ENCODE results near the gene BCAP31.
"Not testable (repeated sequence)": the region's sequence is repeated elsewhere in the genome, so short reads cannot be mapped to it uniquely, and the experiment has no call there.

BCAP31 gene

GRCh38 chrX:153762626-153763173 lies 38.5 kb upstream of the BCAP31 start:
- no peak for DNase-seq (ENCODE audit: low spot score)

- no peak for DNase-seq (ENCODE audit: low spot score)
Observed at GRCh38 chrX:153761863-153762262, 37.7 kb upstream of the BCAP31 start.

- DNase-seq (ENCODE audit: low spot score) = no peak
Observed at GRCh38 chrX:153755136-153755535, 30.9 kb upstream of the BCAP31 start.

- no peak for DNase-seq (ENCODE audit: low spot score)
Observed at GRCh38 chrX:153750127-153750774, 26.1 kb upstream of the BCAP31 start.

- DNase-seq (ENCODE audit: low spot score) = not testable (repeated sequence)
Observed at GRCh38 chrX:153749017-153749416, 24.8 kb upstream of the BCAP31 start.

GRCh38 chrX:153746991-153747390 lies 22.8 kb upstream of the BCAP31 start:
- not testable (repeated sequence) for DNase-seq (ENCODE audit: low spot score)

GRCh38 chrX:153746359-153746758 lies 22.2 kb upstream of the BCAP31 start:
- DNase-seq (ENCODE audit: low spot score) = no peak

GRCh38 chrX:153745067-153745433 lies 20.9 kb upstream of the BCAP31 start:
- DNase-seq (ENCODE audit: low spot score) = not testable (repeated sequence)

DNA sequence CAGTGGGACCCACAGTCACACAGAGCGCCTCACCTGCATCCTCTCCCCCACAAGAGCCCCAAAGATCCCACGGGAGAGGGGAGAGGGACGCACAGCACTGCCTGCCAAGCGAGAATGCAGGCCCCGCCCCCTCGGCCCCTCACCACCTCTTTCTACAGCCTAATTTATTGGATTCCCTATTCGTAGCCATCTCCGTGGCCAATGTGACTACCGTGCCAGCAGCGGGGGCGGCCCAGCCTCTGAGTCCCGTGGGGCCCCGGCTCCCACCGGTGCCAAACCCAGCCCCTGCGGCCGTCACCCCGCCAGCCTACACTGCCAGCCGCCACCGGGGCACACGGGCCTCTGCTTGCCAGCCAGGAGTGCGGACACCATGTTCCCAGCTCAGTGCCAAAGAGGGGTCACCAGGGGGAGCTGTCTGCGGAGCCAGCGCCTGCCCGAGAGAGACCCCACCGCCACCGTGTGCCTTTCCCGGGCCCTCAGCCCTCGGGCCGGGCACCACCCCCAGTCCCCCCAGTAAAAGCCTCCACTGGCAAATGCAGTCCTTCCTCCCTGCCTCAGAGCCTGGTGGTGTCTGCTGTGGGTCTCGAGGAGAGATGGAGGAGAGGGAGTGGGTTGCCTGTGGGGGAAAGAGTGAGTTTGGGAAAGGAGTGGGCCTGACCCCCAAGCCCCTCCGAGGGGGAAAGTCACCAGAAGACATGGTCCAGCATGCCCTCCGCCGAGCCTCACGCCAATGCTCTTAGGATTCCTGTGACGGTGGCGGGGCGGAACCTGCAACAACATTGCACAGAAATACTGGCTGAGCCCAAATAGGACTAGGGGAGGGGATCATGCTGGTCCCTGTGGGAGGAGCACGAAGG lies 20.3 kb upstream of the BCAP31 start:
- no peak for DNase-seq (ENCODE audit: low spot score)

DNA sequence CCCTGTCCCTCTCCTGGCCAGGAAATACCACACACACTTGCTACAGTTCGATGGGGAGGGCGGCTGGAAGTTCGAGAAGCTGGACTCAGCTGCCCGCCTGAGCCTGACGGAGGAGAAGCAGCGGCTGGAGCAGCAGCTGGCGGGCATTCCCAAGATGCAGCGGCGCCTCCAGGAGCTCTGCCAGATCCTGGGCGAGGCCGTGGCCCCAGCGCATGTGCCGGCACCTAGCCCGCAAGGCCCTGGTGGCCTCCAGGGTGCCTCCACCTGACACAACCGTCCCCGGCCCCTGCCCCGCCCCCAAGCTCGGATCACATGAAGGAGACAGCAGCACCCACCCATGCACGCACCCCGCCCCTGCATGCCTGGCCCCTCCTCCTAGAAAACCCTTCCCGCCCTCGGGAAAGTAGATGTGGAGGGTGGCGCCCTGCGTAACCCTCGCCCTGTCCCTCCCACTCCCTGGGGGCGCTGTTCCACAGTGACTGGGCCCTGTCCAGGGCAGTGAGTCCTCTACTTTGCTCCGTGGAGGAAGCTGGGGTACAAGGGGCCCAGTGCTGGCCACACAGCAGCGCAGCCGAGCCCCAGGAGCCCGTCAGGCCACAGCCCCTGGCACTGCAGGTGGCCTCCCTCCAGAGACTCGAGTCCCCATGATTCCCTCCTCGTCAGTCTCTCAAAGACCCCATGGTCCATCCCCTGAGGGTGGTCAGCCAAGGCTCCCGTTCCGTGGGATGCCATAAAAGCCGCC lies 19.5 kb upstream of the BCAP31 start:
- not testable (repeated sequence) for DNase-seq (ENCODE audit: low spot score)

GRCh38 chrX:153742796-153743467 lies 18.7 kb upstream of the BCAP31 start:
- not testable (repeated sequence) for DNase-seq (ENCODE audit: low spot score)

DNA sequence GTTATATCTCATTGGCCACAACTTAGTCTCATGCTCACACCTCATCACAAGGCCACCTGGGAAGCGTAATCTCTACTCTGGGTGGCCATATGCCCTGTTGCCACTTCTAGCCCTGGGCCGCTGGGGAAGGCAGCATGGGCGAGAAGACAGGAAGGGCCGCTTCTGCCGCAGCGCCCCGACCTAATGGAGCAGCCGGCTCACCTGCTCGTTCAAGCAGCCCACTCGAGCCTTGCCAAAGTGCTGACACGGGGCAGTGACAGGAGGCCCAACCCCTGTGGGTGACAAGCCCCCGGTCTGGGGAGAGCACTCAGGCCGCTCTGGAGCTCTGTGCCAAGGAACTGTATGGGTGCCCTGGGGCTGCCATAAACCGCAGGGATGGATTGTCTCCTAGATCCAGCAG lies 17.9 kb upstream of the BCAP31 start:
- DNase-seq (ENCODE audit: low spot score) = not testable (repeated sequence)

GRCh38 chrX:153741446-153741845 lies 17.3 kb upstream of the BCAP31 start:
- DNase-seq (ENCODE audit: low spot score) = no peak

GRCh38 chrX:153740631-153741222 lies 16.5 kb upstream of the BCAP31 start:
- no peak for DNase-seq (ENCODE audit: low spot score)

DNA sequence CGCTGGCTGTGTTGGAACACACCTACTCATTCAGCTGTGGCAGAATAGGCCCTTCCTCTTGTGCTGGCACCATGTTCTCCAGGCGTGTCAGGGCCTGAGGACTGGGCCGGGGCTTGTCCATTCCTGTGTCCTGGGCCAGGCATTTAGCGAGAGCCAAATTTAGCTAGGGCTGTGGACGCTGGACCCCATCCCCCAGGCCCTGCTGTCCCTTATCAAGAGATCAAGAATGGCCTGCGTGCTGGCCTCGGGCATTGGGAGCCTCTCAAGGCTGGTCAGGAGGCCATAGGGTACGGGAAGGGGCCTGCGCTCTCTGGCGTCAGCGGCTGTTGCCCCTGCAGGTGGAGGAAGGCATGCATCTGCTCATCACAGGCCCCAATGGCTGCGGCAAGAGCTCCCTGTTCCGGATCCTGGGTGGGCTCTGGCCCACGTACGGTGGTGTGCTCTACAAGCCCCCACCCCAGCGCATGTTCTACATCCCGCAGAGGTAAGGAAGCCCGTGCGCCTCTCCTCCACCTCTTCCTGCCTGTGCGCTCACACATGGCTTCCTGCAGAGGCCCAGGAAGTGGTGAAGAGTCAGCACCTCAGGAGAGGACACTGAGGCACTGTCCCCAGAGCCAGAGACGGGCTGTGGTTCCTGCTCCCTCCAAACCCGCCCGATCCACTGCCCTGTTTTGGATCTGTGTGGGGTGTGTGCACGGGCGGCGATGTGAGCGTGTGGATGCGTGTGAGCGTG lies 15.7 kb upstream of the BCAP31 start:
- DNase-seq (ENCODE audit: low spot score) = no peak

GRCh38 chrX:153738056-153738605 lies 13.9 kb upstream of the BCAP31 start:
- DNase-seq (ENCODE audit: low spot score) = no peak

DNA sequence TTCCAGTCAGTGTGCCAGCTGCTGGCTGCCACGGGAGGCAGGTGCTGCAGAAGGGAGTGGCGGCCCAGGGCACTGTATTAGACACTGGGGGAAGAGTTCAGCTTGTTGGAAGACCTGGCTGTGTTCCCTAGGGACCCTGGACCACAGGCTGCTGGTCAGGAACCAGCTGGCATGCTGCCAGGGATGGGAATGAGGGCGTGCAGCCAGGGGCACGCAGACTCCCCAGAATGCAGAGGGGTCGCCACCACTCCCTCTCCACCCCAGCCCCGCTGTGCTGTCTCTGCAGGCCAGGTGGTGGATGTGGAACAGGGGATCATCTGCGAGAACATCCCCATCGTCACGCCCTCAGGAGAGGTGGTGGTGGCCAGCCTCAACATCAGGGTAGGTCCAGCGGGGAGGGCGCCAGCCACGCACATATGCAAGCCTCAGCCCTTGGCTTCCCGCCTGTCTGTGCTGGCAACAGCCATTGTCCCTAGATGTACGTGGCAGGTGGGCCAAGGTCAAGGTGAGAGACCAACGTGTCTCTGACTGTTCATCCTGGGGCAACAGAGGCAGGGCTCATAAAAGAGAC lies 12.8 kb upstream of the BCAP31 start:
- no peak for DNase-seq (ENCODE audit: low spot score)

DNA sequence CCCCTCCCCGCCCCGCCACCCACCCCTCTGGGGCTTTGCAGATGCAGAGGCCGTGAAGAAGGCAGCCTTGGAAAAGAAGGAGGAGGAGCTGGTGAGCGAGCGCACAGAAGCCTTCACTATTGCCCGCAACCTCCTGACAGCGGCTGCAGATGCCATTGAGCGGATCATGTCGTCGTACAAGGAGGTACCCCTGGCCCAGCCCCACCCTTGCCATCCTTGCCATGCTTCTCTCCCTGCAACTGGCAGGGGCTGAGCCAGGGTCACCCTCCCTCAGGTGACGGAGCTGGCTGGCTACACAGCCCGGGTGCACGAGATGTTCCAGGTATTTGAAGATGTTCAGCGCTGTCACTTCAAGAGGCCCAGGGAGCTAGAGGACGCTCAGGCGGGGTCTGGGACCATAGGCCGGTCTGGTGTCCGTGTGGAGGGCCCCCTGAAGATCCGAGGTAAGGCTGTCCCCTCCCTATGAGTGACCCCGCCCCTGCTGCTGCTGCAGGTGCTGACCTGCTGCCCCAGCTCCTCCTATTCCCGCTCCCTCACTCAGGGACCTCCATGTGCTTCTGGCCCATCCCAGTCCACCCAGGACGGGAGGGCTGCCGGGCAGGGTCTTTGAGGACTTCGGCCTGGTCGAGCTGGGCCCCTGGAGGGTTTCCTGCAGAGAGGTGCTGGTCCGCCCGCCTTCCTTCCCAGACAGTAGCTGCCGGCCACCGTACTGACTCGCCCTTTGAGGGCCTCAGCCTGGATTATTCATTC lies 12.1 kb upstream of the BCAP31 start:
- DNase-seq (ENCODE audit: low spot score) = no peak

DNA sequence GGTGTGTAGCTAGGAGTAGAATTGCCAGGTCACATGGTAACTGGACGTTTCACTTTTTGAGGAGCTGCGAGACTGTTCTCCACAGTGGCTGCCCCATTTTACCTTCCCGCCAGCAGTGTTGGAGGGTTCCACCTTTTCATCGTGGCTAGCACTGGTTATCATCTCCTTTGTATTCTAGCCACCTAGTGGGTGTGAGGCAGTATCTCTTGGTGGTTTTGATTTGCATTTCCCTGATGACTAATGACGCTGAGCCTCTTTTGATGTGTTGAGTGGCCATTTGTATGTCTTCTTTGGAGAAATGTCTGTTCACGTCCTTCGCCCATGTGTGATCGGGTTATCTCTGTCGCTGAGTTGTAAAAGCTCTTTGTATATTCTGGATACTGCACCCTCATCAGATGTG lies 11.1 kb upstream of the BCAP31 start:
- no peak for DNase-seq (ENCODE audit: low spot score)
